IPS DF 4.7 (cell line): ENCODE data around the gene OR1E2.
"Not testable (repeated sequence)": the region's sequence is repeated elsewhere in the genome, so short reads cannot be mapped to it uniquely, and the experiment has no call there.

ENCODE experiments used
- DNase-seq: peaks from one replicate; pipeline ENCODE4 v3.0.0-alpha.2; 2013; ENCODE audit warnings: low spot score; ENCODE audit errors: extremely low read depth

The OR1E2 gene

DNA sequence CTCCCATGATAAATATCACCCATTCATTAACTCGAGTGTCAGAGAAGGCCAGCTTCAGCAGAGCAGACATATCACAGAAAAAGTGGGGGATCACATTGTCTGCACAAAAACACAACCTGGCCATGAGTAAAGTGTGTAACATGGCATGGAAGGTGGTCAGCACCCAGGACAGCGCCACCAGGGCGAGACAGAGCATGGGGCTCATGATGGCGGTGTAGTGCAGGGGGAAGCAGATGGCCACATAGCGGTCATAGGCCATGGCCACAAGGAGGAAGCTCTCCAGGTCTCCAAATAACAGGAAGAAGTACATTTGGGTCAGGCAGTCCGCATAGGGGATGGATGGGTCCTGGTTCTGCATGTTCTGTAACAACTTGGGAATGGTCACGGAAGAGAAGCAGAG, 35.8 kb downstream of the OR1E2 start:
- not testable (repeated sequence) for DNase-seq

DNA sequence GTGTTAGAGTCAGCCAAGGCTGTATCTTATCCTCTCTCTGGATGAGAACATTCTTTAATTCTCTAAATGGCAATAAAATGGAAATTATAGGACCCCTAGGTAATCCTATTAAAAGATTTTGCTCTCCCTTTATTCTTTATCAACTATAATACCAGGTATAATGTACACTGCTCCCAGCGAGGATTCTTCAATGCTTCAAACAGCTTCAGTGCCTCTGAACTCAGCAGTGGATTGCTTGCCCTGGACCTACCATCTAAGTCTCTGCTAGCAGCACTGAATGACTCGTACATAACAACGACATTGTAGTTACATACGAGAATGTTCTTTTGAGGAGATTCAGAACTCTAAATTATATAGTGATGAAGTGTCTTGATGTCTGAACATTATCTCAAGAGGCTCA, 43.9 kb downstream of the OR1E2 start:
- no peak for DNase-seq

DNA sequence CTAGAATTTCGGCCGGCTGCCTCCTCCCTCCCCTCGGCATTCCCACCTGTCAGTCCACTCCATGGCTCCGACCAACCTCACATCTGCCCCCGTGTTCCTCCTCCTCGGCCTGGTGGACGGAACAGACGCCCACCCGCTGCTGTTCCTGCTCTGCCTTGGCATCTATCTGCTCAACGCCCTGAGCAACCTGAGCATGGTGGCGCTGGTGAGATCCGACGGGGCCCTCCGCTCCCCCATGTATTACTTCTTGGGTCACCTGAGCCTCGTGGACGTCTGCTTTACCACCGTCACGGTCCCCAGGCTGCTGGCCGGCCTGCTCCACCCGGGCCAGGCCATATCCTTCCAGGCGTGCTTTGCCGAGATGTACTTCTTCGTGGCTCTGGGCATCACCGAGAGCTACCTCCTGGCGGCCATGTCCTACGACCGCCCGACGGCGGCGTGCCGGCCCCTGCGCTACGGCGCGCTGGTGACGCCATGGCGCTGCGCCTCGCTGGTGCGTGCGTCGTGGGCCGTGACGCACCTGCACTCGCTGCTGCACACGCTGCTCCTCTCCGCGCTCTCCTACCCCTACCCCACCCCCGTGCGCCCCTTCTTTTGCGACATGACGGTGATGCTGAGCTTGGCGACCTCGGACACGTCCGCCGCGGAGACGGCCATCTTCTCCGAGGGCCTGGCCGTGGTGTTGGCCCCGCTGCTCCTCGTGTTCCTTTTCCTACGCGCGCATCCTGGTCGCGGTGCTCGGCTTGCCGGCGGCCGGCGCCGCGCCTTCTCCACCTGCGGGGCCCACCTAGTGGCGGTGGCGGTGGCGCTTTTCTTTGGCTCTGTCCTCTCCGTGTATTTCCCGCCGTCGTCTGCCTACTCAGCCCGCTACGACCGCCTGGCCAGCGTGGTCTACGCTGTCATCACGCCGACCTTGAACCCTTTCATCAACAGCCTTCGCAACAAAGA, 47.5 kb downstream of the OR1E2 start, which contains the start of gene OR3A2:
TSS of gene OR3A2 (minus strand) at position 440 of the 948 bp plus-strand sequence.
- no peak for DNase-seq
